Epidermal melanocyte (primary cell): Measurements from ENCODE around the gene ZNF763.
"Not testable (repeated sequence)": the region's sequence is repeated elsewhere in the genome, so short reads cannot be mapped to it uniquely, and the experiment has no call there.

ENCODE experiments used
- DNase-seq: peaks from one replicate; pipeline ENCODE4 v3.0.0; 2011; ENCODE audit warnings: low spot score; ENCODE audit not compliant: insufficient read length

The ZNF763 gene

DNA sequence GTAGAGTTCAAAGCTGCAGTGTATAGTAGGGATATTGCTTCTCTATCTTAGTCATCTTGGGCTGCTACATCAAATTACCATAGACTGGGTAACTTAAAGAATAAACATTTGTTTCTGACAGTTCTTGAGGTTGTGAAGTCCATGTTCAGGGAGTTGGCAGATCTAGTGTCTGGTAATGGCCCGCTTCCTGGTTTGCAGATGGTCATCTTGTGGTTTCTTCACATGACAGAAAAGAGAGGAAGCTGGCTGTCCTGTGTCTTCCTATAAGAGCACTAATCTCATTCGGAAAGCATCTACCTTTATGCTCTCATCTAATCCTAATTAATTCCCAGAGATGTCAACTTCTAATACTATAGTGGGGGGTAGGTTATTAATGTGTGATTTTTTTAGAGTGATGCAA is 6.2 kb downstream of the ZNF763 start:
- DNase-seq = no peak

DNA sequence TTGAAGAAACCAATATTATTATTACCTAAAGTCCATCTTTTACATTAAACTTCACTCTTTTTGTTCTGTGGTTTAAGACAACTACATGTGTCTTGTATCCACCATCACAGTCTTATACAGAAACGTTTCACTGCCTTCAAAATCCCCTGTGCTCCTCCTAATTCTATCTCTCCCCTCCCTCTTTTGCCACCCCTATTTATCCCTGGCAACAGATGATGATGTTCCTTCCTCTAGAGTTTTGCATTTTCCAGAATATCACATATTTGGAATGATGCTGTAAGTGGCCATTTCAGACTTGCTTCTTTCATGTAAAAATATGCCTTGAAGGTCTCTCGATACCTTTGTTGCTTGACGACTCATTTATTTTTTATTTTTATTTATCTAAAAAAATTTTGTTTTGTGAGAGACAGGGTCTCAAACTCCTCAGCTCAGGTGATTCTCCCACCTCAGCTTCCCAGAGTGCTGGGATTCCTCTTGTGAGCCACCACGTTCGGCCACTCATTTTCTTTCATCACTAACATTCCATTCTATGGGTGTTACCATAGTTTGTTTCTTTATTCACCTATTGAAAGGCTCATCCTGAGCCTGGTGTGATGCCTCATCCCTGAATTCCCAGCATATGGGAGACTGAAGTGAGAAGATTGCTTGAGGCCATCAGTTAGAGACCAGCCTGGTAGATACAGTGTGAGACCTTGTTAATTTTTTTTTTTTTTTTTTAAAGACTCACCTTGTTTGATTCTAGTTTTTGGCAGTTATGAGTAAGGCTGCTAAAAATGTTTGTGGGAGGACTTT is 8.4 kb downstream of the ZNF763 start:
- DNase-seq = no peak

DNA sequence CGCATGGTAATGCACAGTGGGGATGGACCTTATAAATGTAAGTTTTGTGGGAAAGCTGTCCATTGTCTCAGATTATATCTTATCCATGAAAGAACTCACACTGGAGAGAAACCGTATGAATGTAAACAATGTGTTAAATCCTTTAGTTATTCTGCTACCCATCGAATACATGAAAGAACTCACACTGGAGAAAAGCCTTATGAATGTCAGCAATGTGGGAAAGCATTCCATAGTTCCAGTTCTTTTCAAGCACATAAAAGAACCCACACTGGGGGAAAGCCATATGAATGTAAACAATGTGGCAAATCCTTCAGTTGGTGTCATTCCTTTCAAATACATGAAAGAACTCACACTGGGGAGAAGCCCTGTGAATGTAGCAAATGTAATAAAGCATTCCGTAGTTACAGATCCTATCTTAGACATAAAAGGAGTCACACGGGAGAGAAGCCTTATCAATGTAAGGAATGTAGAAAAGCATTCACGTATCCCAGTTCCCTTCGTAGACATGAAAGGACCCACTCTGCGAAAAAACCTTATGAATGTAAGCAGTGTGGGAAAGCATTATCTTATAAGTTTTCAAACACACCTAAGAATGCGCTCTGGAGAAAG is 13.8 kb downstream of the ZNF763 start:
- no peak for DNase-seq

DNA sequence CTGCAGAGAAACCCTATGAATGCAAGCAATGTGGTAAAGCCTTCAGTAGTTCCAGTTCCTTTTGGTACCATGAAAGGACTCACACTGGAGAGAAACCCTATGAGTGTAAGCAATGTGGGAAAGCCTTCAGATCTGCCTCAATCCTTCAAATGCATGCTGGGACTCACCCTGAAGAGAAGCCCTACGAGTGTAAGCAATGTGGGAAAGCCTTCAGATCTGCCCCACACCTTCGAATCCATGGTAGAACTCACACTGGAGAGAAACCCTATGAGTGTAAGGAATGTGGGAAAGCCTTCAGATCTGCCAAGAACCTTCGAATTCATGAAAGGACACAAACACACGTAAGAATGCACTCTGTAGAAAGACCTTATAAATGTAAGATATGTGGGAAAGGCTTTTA is 14.7 kb downstream of the ZNF763 start:
- no peak for DNase-seq

DNA sequence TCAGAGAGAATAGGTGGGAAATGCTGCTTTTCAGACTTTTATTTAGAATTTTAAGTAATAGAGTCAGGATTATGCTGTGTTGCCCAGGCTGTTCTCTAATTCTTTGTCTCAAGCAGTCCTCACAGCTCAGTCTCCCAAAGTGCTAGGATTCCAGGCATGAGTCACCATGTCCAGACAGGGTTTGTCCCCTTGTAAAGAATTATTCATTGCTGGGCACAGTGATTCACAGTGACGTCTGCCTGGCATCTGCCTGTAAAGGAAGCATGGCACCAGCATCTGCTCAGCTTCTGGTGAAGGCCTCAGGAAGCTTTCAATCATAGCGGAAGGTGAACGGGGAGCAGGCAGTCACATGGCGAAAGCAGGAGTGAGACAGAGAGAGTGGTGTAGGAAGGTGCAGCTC is 17.7 kb downstream of the ZNF763 start:
- no peak for DNase-seq

DNA sequence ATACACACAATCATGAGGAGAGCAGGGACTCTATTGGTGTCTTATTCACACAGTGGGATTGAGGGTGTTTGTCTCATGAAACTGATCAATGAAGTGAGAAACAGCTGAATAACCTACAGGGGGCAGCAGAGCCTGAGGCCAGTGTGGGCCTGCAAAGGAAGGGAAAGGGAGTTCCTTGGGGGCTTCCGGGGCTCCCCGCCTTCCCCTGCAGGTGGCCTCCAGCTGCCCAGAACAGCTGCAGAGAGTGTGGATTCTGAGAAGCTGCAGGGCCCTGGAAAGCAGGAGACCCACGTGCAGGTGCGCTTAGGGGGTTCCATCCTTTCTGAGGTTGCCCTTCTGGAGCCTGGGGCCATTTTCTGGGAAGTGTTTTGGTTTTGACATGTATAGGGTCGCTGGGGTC is 20.1 kb downstream of the ZNF763 start:
- no peak for DNase-seq

DNA sequence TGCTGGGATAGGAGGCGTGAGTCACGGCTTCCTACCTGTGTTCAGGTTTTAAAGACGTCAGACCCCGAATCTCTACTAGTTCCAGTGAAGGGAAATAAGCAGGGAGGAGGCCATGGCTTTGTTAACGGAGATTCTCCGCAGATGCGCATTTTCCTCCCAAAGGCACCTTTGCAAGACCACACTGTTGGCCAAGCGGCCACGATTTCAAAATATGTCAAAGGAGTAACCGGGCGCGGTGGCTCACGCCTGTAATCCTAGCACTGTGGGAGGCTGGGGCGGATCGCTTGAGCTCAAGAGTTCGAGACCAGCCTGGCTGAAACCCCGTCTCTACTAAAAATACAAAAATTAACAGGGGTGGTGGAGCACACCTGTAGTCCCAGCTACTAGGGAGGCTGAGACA is 21.9 kb downstream of the ZNF763 start:
- DNase-seq = no peak

DNA sequence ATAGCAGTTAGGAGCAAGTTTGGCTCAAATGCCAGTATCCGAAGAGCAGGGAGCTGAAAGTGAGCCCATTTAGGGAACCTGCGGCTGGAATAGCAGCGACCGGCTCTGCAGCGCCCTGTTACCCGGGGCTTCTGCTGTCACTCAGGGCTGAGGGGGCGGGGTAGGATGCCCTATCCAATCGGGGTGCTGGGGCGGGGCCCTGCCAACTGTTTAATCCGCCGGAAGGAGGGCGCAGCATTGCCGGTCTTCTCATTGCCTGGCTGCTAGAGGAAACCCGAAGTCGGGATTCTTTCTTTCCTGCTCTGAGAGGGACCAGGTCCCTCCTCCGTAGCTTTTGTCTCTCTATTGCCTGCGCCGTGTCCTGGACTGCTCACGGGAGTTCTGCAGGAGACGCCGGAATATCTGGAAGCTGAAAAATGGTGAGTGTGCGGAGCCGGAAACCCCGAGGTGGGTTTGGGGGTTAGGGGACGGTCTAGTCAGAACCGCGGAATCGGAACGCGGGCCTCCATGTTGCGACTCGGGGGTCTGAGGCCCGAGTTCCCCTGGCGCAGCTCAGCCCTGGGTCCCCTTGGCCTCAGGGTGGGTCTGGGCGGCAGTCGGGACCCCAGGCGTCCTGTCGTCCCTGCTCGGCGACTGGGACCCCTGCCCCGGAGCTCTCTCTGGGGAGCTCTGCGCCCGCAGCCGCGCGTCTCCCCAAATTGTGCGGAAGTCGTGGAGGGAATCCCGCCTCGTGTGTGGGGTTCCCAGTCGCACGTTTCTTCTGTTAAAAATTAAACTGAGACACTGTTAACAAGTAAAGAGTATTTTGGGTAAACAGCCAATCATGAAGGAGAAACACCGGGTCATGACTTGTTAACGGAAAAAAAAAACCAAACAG is 22.8 kb downstream of the ZNF763 start:
- DNase-seq = peak; percentile 96

DNA sequence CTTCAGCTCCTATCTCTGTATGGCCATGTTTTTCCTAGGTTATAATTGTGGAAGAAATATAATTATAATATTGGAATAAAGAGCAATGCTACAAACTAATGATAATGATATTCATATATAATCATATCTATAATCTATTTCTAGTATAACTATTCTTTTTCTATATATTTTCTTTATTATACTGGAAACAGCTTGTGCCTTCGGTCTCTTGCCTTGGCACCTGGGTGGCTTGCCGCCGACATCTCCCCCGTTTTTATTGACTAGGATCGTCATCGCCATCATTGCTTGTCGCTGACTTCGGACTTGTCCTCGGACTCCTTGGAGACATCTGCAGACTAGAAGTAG is 24.2 kb downstream of the ZNF763 start:
- DNase-seq = no peak

DNA sequence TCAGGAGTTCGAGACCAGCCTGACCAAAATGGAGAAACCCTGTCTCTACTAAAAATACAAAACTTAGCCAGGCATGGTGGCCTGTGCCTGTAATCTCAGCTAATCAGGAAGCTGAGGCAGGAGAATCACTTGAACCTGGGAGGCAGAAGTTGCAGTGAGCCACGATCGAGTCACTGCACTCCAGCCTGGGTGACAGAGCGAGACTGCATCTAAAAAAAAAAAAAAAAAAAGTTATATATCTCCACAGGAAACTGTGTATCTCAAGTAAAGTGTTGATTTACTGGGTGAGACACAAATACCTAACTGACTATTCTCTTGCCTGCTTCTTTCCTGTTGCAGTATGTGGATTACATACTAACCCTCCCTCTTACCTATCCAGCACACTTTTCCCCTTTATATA is 27.1 kb downstream of the ZNF763 start:
- not testable (repeated sequence) for DNase-seq

DNA sequence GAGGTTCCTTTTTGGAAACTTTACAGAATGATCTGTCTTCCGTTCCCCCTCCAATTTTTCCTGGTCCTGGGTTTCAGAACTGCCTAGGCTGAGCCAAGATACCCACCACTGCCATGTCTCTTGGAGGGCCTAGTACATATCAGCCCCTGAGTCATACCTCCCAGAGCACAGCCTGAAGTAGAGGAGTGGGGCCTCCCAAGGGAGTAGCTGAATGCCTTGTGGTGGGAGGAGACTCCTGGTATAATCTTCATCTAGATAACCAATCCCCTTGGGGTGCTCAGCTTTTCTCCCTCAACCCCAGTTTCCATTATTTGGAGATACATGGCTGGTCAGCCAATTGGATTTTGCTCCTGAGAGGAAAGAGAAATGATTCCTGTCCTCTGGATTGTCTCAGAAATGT is 30.3 kb downstream of the ZNF763 start:
- no peak for DNase-seq

DNA sequence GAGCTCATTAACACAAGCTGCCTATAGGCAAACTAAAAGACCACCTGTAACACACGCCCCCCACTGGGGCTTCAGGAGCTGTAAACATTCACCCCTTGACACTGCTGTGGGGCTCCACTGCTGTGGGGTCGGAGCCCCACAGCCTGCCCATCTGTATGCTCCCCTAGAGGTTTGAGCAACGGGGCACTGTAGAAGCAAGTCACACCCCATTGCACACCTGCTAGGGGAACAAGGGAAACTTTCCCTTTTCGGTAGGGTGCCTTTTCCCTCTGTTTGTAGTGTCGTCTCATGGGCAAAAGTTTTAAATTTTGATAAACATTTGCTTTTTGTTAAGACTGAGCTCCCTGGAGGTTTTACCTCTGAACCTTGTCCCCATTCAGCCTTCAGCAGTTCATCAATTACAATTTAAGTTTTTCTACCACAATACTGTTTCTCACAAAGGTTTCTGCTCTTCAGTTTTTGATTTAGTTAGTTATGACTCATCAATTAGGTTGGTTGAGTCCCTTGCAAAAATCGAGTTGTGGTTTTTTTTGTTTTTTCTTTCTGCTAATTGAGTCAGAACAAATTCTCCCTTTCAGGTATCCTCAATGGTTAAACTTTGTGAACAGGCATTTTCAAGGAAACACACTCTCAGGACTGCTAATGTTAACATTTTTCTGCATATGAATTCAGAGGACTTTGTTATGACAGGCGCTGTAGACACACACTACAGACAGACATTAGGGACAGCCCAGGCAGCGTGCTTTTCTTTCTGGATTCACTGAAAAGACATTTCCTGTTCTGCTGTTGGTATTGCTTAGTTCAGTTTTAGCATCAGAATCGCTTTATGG is 35.5 kb downstream of the ZNF763 start:
- no peak for DNase-seq

DNA sequence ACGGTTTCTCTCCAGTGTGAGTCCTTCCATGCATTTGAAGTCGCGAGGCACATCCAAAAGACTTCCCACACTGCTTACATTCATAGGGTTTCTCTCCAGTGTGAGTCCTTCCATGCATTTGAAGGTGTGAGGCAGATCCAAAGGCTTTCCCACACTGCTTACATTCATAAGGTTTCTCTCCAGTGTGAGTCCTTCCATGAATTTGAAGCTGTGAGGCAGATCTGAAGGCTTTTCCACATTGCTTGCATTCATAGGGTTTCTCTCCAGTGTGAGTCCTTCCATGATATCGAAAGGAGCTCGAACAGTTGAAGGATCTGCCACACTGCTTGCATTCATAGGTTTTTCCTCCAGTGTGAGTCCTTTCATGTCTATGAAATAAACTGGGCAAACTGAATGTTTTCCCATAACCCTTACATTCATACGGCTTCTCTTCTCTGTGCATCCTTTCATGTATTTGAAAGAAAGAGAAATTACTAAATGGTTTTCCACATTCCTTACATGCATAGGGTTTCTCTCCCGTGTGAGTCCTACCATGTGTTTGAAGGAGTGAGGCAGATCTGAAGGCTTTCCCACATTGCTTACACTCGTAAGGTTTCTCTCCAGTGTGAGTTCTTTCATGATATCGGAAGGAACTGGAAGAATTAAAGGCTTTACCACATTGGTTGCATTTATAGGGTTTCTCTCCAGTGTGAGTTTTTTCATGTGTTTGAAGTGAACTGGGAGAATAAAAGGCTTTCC is 50.3 kb downstream of the ZNF763 start:
- DNase-seq = no peak

DNA sequence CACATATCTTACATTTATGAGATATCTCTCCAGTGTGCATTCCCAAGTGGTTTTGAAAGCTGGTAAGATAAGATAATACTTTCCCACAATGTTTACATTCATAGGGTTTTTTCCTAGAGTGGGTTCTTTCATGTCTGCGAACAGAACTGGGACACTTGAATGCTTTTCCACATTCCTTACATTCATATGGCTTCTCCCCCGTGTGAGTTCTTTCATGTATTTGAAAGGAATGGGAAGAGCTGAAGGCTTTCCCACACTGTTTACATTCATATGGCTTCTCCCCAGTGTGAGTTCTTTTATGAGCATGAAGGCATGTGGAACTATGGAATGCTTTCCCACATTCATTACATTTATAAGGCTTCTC is 50.9 kb downstream of the ZNF763 start:
- no peak for DNase-seq
